DOHH2 (cell line): ENCODE results near the gene SYNRG.
"Not testable (repeated sequence)": the region's sequence is repeated elsewhere in the genome, so short reads cannot be mapped to it uniquely, and the experiment has no call there.

ENCODE experiments used
- H3F3A ChIP-seq: fragments of 200-600 bp; sonication (generic), shearing (Covaris generic); 2 replicates; pipeline ENCODE4 v1.6.0; 2016; ENCODE audit warnings: antibody characterized with exemption, mild to moderate bottlenecking; ENCODE audit not compliant: control insufficient read depth, insufficient read depth
- H3K27ac ChIP-seq: fragments of 200-600 bp; sonication (generic); 2 replicates; pipeline ENCODE4 v1.5.1; 2014; ENCODE audit warnings: low read depth, mild to moderate bottlenecking, low read length, moderate library complexity
- H3K27me3 ChIP-seq: fragments of 200-600 bp; sonication (generic); 2 replicates; pipeline ENCODE4 v1.6.1; 2014; ENCODE audit warnings: mild to moderate bottlenecking, low read length, mixed read lengths; ENCODE audit not compliant: control insufficient read depth
- H3K36me3 ChIP-seq: fragments of 200-600 bp; sonication (generic); 2 replicates; pipeline ENCODE4 v1.6.1; 2014; ENCODE audit warnings: mild to moderate bottlenecking, low read length, moderate library complexity, mixed read lengths; ENCODE audit not compliant: control insufficient read depth
- H3K4me1 ChIP-seq: fragments of 200-600 bp; sonication (generic); 2 replicates; pipeline ENCODE4 v1.6.1; 2014; ENCODE audit warnings: mild to moderate bottlenecking, low read length, mixed read lengths; ENCODE audit not compliant: control insufficient read depth
- H3K4me2 ChIP-seq: fragments of 200-600 bp; sonication (generic); 2 replicates; pipeline ENCODE4 v1.6.0; 2014; ENCODE audit warnings: mild to moderate bottlenecking, low read length, moderate library complexity
- H3K4me3 ChIP-seq: fragments of 200-600 bp; sonication (generic); 2 replicates; pipeline ENCODE4 v1.5.1; 2014; ENCODE audit warnings: mild to moderate bottlenecking, low read length, mixed read lengths
- H3K79me2 ChIP-seq: fragments of 200-600 bp; sonication (generic); 2 replicates; pipeline ENCODE4 v1.6.1; 2014; ENCODE audit warnings: mild to moderate bottlenecking, low read length, mixed read lengths; ENCODE audit not compliant: control insufficient read depth
- H3K9me2 ChIP-seq: fragments of 200-600 bp; sonication (generic); replicated peaks from 2 replicates; pipeline ENCODE4 v1.6.1; 2014; ENCODE audit warnings: mild to moderate bottlenecking, low read length, mixed read lengths; ENCODE audit not compliant: control insufficient read depth
- H3K9me3 ChIP-seq: fragments of 200-600 bp; sonication (generic); 2 replicates; pipeline ENCODE4 v1.6.1; 2014; ENCODE audit warnings: antibody characterized with exemption, low read length, mixed read lengths; ENCODE audit not compliant: control insufficient read depth, insufficient read depth
- H4K20me1 ChIP-seq: fragments of 200-600 bp; sonication (generic); 2 replicates; pipeline ENCODE4 v1.6.0; 2014; ENCODE audit warnings: low read depth, mild to moderate bottlenecking, antibody characterized with exemption, low read length, moderate library complexity; ENCODE audit not compliant: control insufficient read depth, insufficient read depth
- EZH2phosphoT487 ChIP-seq: fragments of 200-600 bp; sonication (generic); IDR thresholded peaks from 2 replicates; pipeline ENCODE4 v1.6.1; 2017; ENCODE audit warnings: borderline replicate concordance, mild to moderate bottlenecking, antibody characterized with exemption, low read length, moderate library complexity, mixed read lengths
- TF ChIP-seq, protein P1 (sequence below): fragments of 200-600 bp; sonication (generic); IDR thresholded peaks from one replicate; pipeline ENCODE4 v1.5.1; 2014; ENCODE audit warnings: antibody characterized with exemption, mild to moderate bottlenecking, low read depth, low read length; ENCODE audit not compliant: poor library complexity, severe bottlenecking

Gene SYNRG

DNA sequence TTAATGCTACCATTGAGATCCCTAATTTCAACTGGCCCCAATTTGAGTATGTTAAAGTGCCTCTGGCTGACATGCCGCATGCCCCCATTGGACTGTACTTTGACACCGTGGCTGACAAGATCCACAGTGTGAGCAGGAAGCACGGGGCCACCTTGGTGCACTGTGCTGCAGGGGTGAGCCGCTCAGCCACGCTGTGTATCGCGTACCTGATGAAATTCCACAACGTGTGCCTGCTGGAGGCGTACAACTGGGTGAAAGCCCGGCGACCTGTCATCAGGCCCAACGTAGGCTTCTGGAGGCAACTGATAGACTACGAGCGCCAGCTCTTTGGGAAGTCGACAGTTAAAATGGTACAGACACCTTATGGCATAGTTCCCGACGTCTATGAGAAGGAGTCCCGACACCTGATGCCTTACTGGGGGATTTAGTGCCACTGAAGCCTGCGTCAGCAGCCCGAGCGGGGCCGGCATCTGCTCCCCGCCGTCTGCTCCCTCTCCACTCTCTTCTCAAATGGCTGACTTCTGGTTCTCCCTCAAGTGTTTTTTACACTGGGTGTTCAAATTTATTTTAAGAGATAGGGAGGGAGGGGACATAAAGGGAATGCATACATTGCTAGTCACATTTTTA, 96.7 kb downstream of the SYNRG start:
- H3K36me3 ChIP-seq = peaks cover 37% of the 10 kb centered on the region

DNA sequence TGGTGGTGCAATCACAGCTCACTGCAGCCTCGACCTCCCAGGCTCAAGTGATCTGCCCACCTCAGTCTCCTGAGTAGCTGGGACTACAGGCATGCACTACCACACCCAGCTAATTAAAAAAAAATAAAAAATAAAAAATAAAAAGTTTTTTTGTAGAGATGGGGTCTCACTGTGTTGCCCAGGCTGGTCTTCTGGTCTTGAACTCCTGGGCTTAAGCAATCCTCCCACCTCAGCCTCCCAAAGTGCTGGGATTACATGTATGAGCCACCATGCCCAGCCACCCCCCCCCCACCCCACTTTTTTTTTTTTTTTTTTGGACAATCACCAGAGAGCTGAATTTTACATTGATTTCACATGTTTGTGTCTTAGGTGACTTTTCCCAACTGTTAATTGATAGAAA, 97.6 kb downstream of the SYNRG start:
- H3K27me3 ChIP-seq, H3F3A ChIP-seq, H4K20me1 ChIP-seq, H3K27ac ChIP-seq, H3K4me2 ChIP-seq, H3K9me3 ChIP-seq, H3K4me3 ChIP-seq, H3K9me2 ChIP-seq, H3K4me1 ChIP-seq: not testable (repeated sequence)
- Histone ChIP-seq H3K79me2 (peaks cover 14% of the 10 kb centered on the region), H3K36me3 (peaks cover 30% of the 10 kb centered on the region)

More for the DNA sequence above, 96.7 kb downstream of the SYNRG start:
- no peaks in the 10 kb centered on the region for H3K27me3 ChIP-seq
- no peaks in the 10 kb centered on the region for H3K4me1 ChIP-seq
- H3K4me2 ChIP-seq = no peak overlapping the region
- peaks cover 6% of the 10 kb centered on the region for H3K79me2 ChIP-seq
- no peaks in the 10 kb centered on the region for H3K9me2 ChIP-seq
- H3K4me3 ChIP-seq = no peak overlapping the region
- TF ChIP-seq, protein P1, sequence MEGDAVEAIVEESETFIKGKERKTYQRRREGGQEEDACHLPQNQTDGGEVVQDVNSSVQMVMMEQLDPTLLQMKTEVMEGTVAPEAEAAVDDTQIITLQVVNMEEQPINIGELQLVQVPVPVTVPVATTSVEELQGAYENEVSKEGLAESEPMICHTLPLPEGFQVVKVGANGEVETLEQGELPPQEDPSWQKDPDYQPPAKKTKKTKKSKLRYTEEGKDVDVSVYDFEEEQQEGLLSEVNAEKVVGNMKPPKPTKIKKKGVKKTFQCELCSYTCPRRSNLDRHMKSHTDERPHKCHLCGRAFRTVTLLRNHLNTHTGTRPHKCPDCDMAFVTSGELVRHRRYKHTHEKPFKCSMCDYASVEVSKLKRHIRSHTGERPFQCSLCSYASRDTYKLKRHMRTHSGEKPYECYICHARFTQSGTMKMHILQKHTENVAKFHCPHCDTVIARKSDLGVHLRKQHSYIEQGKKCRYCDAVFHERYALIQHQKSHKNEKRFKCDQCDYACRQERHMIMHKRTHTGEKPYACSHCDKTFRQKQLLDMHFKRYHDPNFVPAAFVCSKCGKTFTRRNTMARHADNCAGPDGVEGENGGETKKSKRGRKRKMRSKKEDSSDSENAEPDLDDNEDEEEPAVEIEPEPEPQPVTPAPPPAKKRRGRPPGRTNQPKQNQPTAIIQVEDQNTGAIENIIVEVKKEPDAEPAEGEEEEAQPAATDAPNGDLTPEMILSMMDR = no peak
- no peak for TF ChIP-seq EZH2phosphoT487
- no peaks in the 10 kb centered on the region for H3F3A ChIP-seq
- H4K20me1 ChIP-seq = no peaks in the 10 kb centered on the region; the same call in 1 of the 2 replicates
- no peaks in the 10 kb centered on the region for H3K9me3 ChIP-seq
- H3K27ac ChIP-seq = no peak overlapping the region

DNA sequence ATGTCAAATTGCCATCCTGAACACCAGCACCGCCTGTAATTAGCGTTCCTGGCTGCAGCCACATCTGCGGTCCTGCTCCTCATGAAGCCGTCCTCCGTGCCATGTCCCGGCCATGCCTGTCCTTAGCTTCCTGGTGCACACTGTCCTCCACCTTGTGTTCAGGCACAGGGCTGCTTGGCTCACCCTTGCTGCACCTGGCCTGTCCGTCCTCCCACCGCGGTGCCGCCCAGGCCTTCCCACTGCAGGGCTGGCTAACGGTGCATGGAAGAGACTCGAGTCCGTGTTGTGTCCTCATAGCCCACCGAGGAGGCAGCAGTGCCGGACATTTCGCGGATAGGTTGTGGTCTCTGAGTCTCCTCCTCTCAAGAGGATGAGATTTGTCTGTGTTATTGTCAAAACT, 99.2 kb downstream of the SYNRG start:
- Histone ChIP-seq H3K4me2 (no peak overlapping the region), H3F3A (no peaks in the 10 kb centered on the region), H3K4me1 (no peaks in the 10 kb centered on the region), H3K9me3 (no peaks in the 10 kb centered on the region), H3K79me2 (peaks cover 16% of the 10 kb centered on the region), H4K20me1 (no peaks in the 10 kb centered on the region), H3K27ac (no peak overlapping the region), H3K9me2 (no peaks in the 10 kb centered on the region), H3K4me3 (no peak overlapping the region), H3K27me3 (no peaks in the 10 kb centered on the region), H3K36me3 (peaks cover 23% of the 10 kb centered on the region)
- TF ChIP-seq, protein P1 = no peak
- no peak for TF ChIP-seq EZH2phosphoT487

DNA sequence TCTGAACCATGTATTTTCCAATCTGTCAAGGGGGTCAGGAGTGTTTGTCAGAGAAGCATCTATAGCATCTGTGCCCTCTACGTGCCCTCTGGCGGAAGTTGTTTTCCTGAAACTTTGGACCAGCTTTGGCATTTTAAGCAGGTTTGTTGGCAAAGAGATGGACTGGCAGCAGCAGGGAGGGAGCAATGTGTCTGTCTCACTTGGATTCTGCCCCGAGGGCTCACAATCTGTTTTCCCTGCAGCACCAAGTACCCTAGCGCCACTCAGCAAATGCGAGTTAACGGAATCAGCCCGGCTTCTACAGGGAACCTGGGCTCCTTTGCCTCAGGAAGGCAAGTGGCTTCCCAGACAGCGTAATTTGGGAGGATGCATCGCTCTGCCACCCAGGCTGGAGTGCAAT, 102.1 kb downstream of the SYNRG start:
- Histone ChIP-seq H4K20me1 (no peaks in the 10 kb centered on the region; the same call in 1 of the 2 replicates), H3K36me3 (no peaks in the 10 kb centered on the region; the same call in 1 of the 2 replicates), H3K9me3 (no peaks in the 10 kb centered on the region), H3F3A (no peaks in the 10 kb centered on the region), H3K4me2 (no peak overlapping the region), H3K9me2 (no peaks in the 10 kb centered on the region), H3K4me3 (no peak overlapping the region), H3K27me3 (no peaks in the 10 kb centered on the region), H3K79me2 (peaks cover 26% of the 10 kb centered on the region), H3K27ac (no peak overlapping the region), H3K4me1 (no peaks in the 10 kb centered on the region)
- TF ChIP-seq, protein P1 = no peak
- TF ChIP-seq EZH2phosphoT487 = no peak
